Immature natural killer cell (primary cell): Measurements from ENCODE around the gene ADCY5. TPM values are rescaled to one million over a fixed set of nuclear protein-coding genes. Genes with fewer than 3 reads are reported as not detected.
A peak's percentile ranks its signal among the peaks of the same experiment; 100 is the strongest.

Source experiments
- DNase-seq, 3 donors: peaks; one replicate each; pipeline ENCODE4 v3.0.0; 2022; ENCODE audit warnings: mixed read lengths in 1 of 3
- H3K27ac Mint-ChIP-seq, 6 donors: one replicate each; pipeline ENCODE4 v1.8.0; 2020; ENCODE audit warnings: mixed read lengths in 6 of 6, mild to moderate bottlenecking in 5 of 6, inconsistent platforms in 4 of 6, moderate library complexity in 3 of 6
- H3K27me3 Mint-ChIP-seq, 3 donors: one replicate each; pipeline ENCODE4 v1.8.0; 2020 to 2021; ENCODE audit warnings: low read depth in 3 of 3, mild to moderate bottlenecking in 3 of 3, mixed read lengths in 3 of 3, moderate library complexity in 3 of 3, inconsistent platforms in 1 of 3
- H3K36me3 Mint-ChIP-seq, 3 donors: one replicate each; pipeline ENCODE4 v1.8.0; 2020; ENCODE audit warnings: mixed read lengths in 3 of 3, inconsistent platforms in 2 of 3, mild to moderate bottlenecking in 2 of 3
- H3K4me1 Mint-ChIP-seq, 2 donors: one replicate each; pipeline ENCODE4 v1.8.0; 2020; ENCODE audit warnings: inconsistent platforms in 2 of 2, mild to moderate bottlenecking in 2 of 2, mixed read lengths in 2 of 2, moderate library complexity in 1 of 2
- H3K4me3 Mint-ChIP-seq, 5 donors: one replicate each; pipeline ENCODE4 v1.8.0; 2020; ENCODE audit warnings: mild to moderate bottlenecking in 5 of 5, mixed read lengths in 5 of 5, inconsistent platforms in 3 of 5, moderate library complexity in 3 of 5
- H3K9me3 Mint-ChIP-seq, 6 donors: one replicate each; pipeline ENCODE4 v1.8.0; 2020; ENCODE audit warnings: mild to moderate bottlenecking in 6 of 6, mixed read lengths in 6 of 6, inconsistent platforms in 4 of 6, moderate library complexity in 3 of 6
- polyA plus RNA-seq, 3 donors: library from polyadenylated mRNA; unstranded; fragments of 300-500 nt; fragmentation: Illumina TruSeq; gene quantifications; one replicate each; pipeline ENCODE4 v1.2.3, GENCODE V29; 2021

Gene ADCY5
- polyA plus RNA-seq, 3 donors from 2014 or later = 0.03 TPM; not detected in 2

GRCh38 chr3:123401836-123402530 lies 46.9 kb downstream of the ADCY5 start:
- DNase-seq = no peak
- Mint-ChIP-seq H3K27ac (no peak overlapping the region), H3K27me3 (peaks cover 3 to 7% (median 3%) of the 10 kb centered on the region in 3 donors), H3K4me3 (no peak overlapping the region), H3K9me3 (no peaks in the 10 kb centered on the region), H3K4me1 (no peaks in the 10 kb centered on the region), H3K36me3 (no peaks in the 10 kb centered on the region)

- H3K27ac Mint-ChIP-seq = no peak overlapping the region
- no peaks in the 10 kb centered on the region for H3K4me1 Mint-ChIP-seq
- no peak for DNase-seq
- no peaks in the 10 kb centered on the region for H3K9me3 Mint-ChIP-seq
- H3K36me3 Mint-ChIP-seq = no peaks in the 10 kb centered on the region
- peaks cover 0 to 9% (median 3%) of the 10 kb centered on the region in 3 donors for H3K27me3 Mint-ChIP-seq
- no peak overlapping the region for H3K4me3 Mint-ChIP-seq
Measured at GRCh38 chr3:123400169-123400568, 48.7 kb downstream of the ADCY5 start.

- Mint-ChIP-seq H3K27me3 (peaks cover 0 to 9% (median 3%) of the 10 kb centered on the region in 3 donors), H3K36me3 (no peaks in the 10 kb centered on the region), H3K9me3 (no peaks in the 10 kb centered on the region), H3K4me3 (no peak overlapping the region), H3K4me1 (no peaks in the 10 kb centered on the region), H3K27ac (no peak overlapping the region)
- DNase-seq = no peak
Measured at GRCh38 chr3:123399653-123400052, 49.2 kb downstream of the ADCY5 start.

- no peak for DNase-seq
- H3K36me3 Mint-ChIP-seq = no peaks in the 10 kb centered on the region
Measured at GRCh38 chr3:123397921-123398785, 50.7 kb downstream of the ADCY5 start.

GRCh38 chr3:123397050-123397590 lies 51.8 kb downstream of the ADCY5 start:
- H3K4me3 Mint-ChIP-seq = no peak overlapping the region
- H3K9me3 Mint-ChIP-seq = no peaks in the 10 kb centered on the region
- DNase-seq = no peak
- H3K27ac Mint-ChIP-seq = no peak overlapping the region
- no peaks in the 10 kb centered on the region for H3K4me1 Mint-ChIP-seq
- H3K36me3 Mint-ChIP-seq = no peaks in the 10 kb centered on the region
- peaks cover 0 to 9% (median 2%) of the 10 kb centered on the region in 3 donors for H3K27me3 Mint-ChIP-seq

More at GRCh38 chr3:123397921-123398785, 50.7 kb downstream of the ADCY5 start:
- Mint-ChIP-seq H3K27ac (no peak overlapping the region), H3K4me3 (no peak overlapping the region), H3K4me1 (no peaks in the 10 kb centered on the region), H3K9me3 (no peaks in the 10 kb centered on the region), H3K27me3 (peaks cover 0 to 9% (median 2%) of the 10 kb centered on the region in 3 donors)

- H3K9me3 Mint-ChIP-seq = no peaks in the 10 kb centered on the region
- H3K27me3 Mint-ChIP-seq = peaks cover 0 to 4% (median 2%) of the 10 kb centered on the region in 3 donors
- no peak overlapping the region for H3K4me3 Mint-ChIP-seq
- peak overlapping the region in 1 of 6 donors; percentile 61 for H3K27ac Mint-ChIP-seq
- no peak for DNase-seq
- no peaks in the 10 kb centered on the region for H3K36me3 Mint-ChIP-seq
- H3K4me1 Mint-ChIP-seq = no peaks in the 10 kb centered on the region
Measured at GRCh38 chr3:123396171-123397049, 52.5 kb downstream of the ADCY5 start.

GRCh38 chr3:123395235-123395634 lies 53.7 kb downstream of the ADCY5 start:
- Mint-ChIP-seq H3K4me3 (no peak overlapping the region), H3K27me3 (peaks cover 0 to 4% (median 2%) of the 10 kb centered on the region in 3 donors), H3K27ac (no peak overlapping the region), H3K4me1 (no peaks in the 10 kb centered on the region), H3K9me3 (no peaks in the 10 kb centered on the region), H3K36me3 (no peaks in the 10 kb centered on the region)
- no peak for DNase-seq

- H3K4me3 Mint-ChIP-seq = no peak overlapping the region
- H3K36me3 Mint-ChIP-seq = no peaks in the 10 kb centered on the region
- H3K4me1 Mint-ChIP-seq = no peaks in the 10 kb centered on the region
- no peaks in the 10 kb centered on the region for H3K9me3 Mint-ChIP-seq
- DNase-seq = no peak
- no peak overlapping the region for H3K27ac Mint-ChIP-seq
- H3K27me3 Mint-ChIP-seq = peaks cover 0 to 5% (median 2%) of the 10 kb centered on the region in 3 donors
Measured at GRCh38 chr3:123394391-123395020, 54.4 kb downstream of the ADCY5 start.

- Mint-ChIP-seq H3K27ac (no peak overlapping the region), H3K4me3 (no peak overlapping the region), H3K36me3 (no peaks in the 10 kb centered on the region), H3K4me1 (no peaks in the 10 kb centered on the region), H3K27me3 (peaks cover 0 to 8% (median 4%) of the 10 kb centered on the region in 3 donors), H3K9me3 (no peaks in the 10 kb centered on the region)
- DNase-seq = no peak
Measured at GRCh38 chr3:123392871-123393620, 55.8 kb downstream of the ADCY5 start.

- H3K27me3 Mint-ChIP-seq = peaks cover 0 to 7% (median 5%) of the 10 kb centered on the region in 3 donors
- no peak overlapping the region for H3K27ac Mint-ChIP-seq
- H3K4me3 Mint-ChIP-seq = no peak overlapping the region
- no peak for DNase-seq
- no peaks in the 10 kb centered on the region for H3K4me1 Mint-ChIP-seq
- no peaks in the 10 kb centered on the region for H3K9me3 Mint-ChIP-seq
- no peaks in the 10 kb centered on the region for H3K36me3 Mint-ChIP-seq
Measured at GRCh38 chr3:123392368-123392767, 56.5 kb downstream of the ADCY5 start.

- H3K4me1 Mint-ChIP-seq = no peaks in the 10 kb centered on the region
- no peak overlapping the region for H3K27ac Mint-ChIP-seq
- no peaks in the 10 kb centered on the region for H3K9me3 Mint-ChIP-seq
- H3K36me3 Mint-ChIP-seq = no peaks in the 10 kb centered on the region
- H3K4me3 Mint-ChIP-seq = no peak overlapping the region
- peaks cover 3 to 7% (median 7%) of the 10 kb centered on the region in 3 donors for H3K27me3 Mint-ChIP-seq
- no peak for DNase-seq
Measured at GRCh38 chr3:123390865-123391600, 57.9 kb downstream of the ADCY5 start.

GRCh38 chr3:123389628-123389918 lies 59.3 kb downstream of the ADCY5 start:
- peaks cover 3 to 7% (median 5%) of the 10 kb centered on the region in 3 donors for H3K27me3 Mint-ChIP-seq
- no peaks in the 10 kb centered on the region for H3K4me1 Mint-ChIP-seq
- no peaks in the 10 kb centered on the region for H3K36me3 Mint-ChIP-seq
- no peak for DNase-seq
- H3K9me3 Mint-ChIP-seq = no peaks in the 10 kb centered on the region
- H3K4me3 Mint-ChIP-seq = no peak overlapping the region
- H3K27ac Mint-ChIP-seq = no peak overlapping the region
